WTC11 (cell line): Measurements from ENCODE around the gene MAP6D1.

Source experiments
- FOXJ3 ChIP-seq: sonication (generic); formaldehyde crosslinking; IDR thresholded peaks from 2 replicates; pipeline ENCODE4 v1.9.0; 2021; ENCODE audit warnings: missing genetic modification reagents, mild to moderate bottlenecking, borderline replicate concordance
- IRF2 ChIP-seq: sonication (generic); formaldehyde crosslinking; IDR thresholded peaks from 2 replicates; pipeline ENCODE4 v1.8.0; 2022; ENCODE audit warnings: low read depth, missing genetic modification reagents, borderline replicate concordance
- TP53 ChIP-seq: sonication (generic); formaldehyde crosslinking; IDR thresholded peaks from 2 replicates; pipeline ENCODE4 v1.8.1; 2023; ENCODE audit warnings: mild to moderate bottlenecking, missing genetic modification reagents
- TF ChIP-seq, protein P1 (sequence below): fragments of 200-600 bp; IDR thresholded peaks from 2 replicates; pipeline ENCODE4 v1.8.0; 2022; ENCODE audit warnings: antibody characterized with exemption

DNA sequence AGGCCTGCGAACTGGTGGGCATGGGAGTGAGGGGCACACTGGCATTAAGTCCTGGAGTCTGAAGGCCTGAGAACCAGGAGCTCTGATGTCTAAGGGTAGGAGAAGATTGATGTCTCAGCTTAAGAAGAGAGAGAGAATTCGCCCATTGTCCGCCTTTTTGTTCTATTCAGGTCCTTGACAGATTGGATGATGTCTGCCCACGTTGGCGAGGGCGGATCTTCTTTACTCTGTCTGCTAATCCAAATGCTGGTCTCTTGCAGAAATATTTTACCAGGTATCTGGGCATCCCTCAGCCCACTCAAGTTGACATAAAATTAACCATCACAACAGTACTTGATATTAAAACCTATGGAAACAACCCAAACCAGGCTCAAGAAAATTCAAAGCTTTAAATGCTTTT lies 44.1 kb downstream of the MAP6D1 start:
- TF ChIP-seq, protein P1, sequence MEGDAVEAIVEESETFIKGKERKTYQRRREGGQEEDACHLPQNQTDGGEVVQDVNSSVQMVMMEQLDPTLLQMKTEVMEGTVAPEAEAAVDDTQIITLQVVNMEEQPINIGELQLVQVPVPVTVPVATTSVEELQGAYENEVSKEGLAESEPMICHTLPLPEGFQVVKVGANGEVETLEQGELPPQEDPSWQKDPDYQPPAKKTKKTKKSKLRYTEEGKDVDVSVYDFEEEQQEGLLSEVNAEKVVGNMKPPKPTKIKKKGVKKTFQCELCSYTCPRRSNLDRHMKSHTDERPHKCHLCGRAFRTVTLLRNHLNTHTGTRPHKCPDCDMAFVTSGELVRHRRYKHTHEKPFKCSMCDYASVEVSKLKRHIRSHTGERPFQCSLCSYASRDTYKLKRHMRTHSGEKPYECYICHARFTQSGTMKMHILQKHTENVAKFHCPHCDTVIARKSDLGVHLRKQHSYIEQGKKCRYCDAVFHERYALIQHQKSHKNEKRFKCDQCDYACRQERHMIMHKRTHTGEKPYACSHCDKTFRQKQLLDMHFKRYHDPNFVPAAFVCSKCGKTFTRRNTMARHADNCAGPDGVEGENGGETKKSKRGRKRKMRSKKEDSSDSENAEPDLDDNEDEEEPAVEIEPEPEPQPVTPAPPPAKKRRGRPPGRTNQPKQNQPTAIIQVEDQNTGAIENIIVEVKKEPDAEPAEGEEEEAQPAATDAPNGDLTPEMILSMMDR: no peak
- TF ChIP-seq IRF2 (CRISPR knock-in tag) (no peak), FOXJ3 (CRISPR knock-in tag) (no peak), TP53 (CRISPR knock-in tag) (no peak)
